Measurements from ENCODE around the gene ZNF444.
A peak's percentile ranks its signal among the peaks of the same experiment; 100 is the strongest.

Gene ZNF444

GRCh38 chr19:56110515-56111448 lies 30.3 kb upstream of the ZNF444 start:
- Histone ChIP-seq H3K4me3 (ENCODE audit: low read depth in 1 of 2, low read length in 1 of 2) (peak overlapping the region; percentile 50 to 54), H3K9me3 (no peaks in the 10 kb centered on the region), H3K4me1 (ENCODE audit: control insufficient read depth in 1 of 2, insufficient read depth in 1 of 2, low read depth in 1 of 2, low read length in 1 of 2) (peaks cover 88 to 99% of the 10 kb centered on the region in 2 experiments), H3K36me3 (peaks cover 21% of the 10 kb centered on the region), H3K27ac (peak overlapping the region; percentile 88), H3K27me3 (no peaks in the 10 kb centered on the region)
- TF ChIP-seq CTCF (IDR thresholded peaks at IDR 0.05), result no peak

- Histone ChIP-seq H3K4me1 (ENCODE audit: control insufficient read depth in 1 of 2, insufficient read depth in 1 of 2, low read depth in 1 of 2, low read length in 1 of 2) (peaks cover 87 to 99% of the 10 kb centered on the region in 2 experiments), H3K27me3 (no peaks in the 10 kb centered on the region), H3K27ac (peak overlapping the region; percentile 88), H3K36me3 (peaks cover 13% of the 10 kb centered on the region), H3K9me3 (no peaks in the 10 kb centered on the region), H3K4me3 (ENCODE audit: low read depth in 1 of 2, low read length in 1 of 2) (peak overlapping the region; percentile 50 to 54)
- peak; percentile 28 for TF ChIP-seq CTCF (IDR thresholded peaks at IDR 0.05)
Observed at GRCh38 chr19:56111601-56112312, 29.3 kb upstream of the ZNF444 start.

- Histone ChIP-seq H3K27me3 (no peaks in the 10 kb centered on the region), H3K4me1 (ENCODE audit: control insufficient read depth in 1 of 2, insufficient read depth in 1 of 2, low read depth in 1 of 2, low read length in 1 of 2) (peaks cover 85 to 99% of the 10 kb centered on the region in 2 experiments), H3K4me3 (ENCODE audit: low read depth in 1 of 2, low read length in 1 of 2) (peak overlapping the region; percentile 50 to 54), H3K27ac (peak overlapping the region; percentile 88), H3K36me3 (peaks cover 9% of the 10 kb centered on the region), H3K9me3 (no peaks in the 10 kb centered on the region)
- TF ChIP-seq CTCF (IDR thresholded peaks at IDR 0.05), result no peak
Observed at GRCh38 chr19:56112313-56112709, 28.8 kb upstream of the ZNF444 start.

GRCh38 chr19:56113074-56113632 lies 27.9 kb upstream of the ZNF444 start:
- Histone ChIP-seq H3K9me3 (no peaks in the 10 kb centered on the region), H3K36me3 (peaks cover 5% of the 10 kb centered on the region), H3K27me3 (no peaks in the 10 kb centered on the region), H3K27ac (peak overlapping the region; percentile 88), H3K4me1 (ENCODE audit: control insufficient read depth in 1 of 2, insufficient read depth in 1 of 2, low read depth in 1 of 2, low read length in 1 of 2) (peaks cover 94 to 99% of the 10 kb centered on the region in 2 experiments), H3K4me3 (ENCODE audit: low read depth in 1 of 2, low read length in 1 of 2) (peak overlapping the region; percentile 23 to 54)
- no peak for TF ChIP-seq CTCF (IDR thresholded peaks at IDR 0.05)

GRCh38 chr19:56114051-56114777 lies 26.9 kb upstream of the ZNF444 start:
- Histone ChIP-seq H3K27ac (peak overlapping the region; percentile 88), H3K4me1 (ENCODE audit: control insufficient read depth in 1 of 2, insufficient read depth in 1 of 2, low read depth in 1 of 2, low read length in 1 of 2) (peaks cover 95 to 99% of the 10 kb centered on the region in 2 experiments)
- no peak for TF ChIP-seq CTCF (IDR thresholded peaks at IDR 0.05)

More at GRCh38 chr19:56114051-56114777, 26.9 kb upstream of the ZNF444 start:
- no peak overlapping the region for H3K4me3 ChIP-seq (ENCODE audit: low read depth in 1 of 2, low read length in 1 of 2)
- H3K9me3 ChIP-seq, result no peaks in the 10 kb centered on the region
- H3K36me3 ChIP-seq, result peaks cover 5% of the 10 kb centered on the region
- no peaks in the 10 kb centered on the region for H3K27me3 ChIP-seq

All from neutrophil (primary cell).